ENCODE results near the gene ATP2A3.

ATP2A3 gene

DNA sequence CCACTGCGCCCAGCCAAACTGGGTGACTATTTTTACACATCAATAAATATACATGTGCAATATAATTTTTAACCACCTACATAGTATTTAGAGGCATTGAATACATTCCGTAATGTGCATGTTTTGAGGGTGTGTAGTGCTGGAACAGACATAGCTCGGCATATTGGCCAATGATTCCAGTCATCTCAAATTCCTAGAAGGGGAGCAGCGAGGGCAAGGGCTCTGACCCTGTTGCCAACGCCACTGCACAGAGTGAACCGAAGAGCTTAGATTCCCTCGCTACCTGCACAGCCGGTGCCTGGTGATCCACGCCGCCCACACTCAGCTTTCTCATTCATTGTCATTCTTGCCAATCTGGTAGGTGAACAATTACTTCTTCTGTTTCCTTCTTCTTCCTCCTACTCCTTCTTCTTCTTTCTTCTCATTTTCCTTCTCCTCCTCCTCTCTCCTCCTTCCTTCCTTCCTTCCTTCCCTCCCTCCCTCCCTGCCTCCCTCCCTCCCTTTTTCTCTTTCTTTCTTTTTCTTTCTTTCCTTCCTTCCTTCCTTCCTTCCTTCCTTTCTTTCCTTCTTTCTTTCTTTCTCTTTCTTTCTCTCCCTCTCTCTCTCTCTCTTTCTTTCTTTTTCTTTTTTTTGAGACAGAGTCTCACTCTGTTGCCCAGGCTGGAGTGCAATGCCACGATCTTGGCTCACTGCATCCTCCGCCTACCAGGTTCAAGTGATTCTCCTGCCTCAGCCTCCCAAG, 26.3 kb upstream of the ATP2A3 start:
- peak; percentile 33 for DNase-seq

DNA sequence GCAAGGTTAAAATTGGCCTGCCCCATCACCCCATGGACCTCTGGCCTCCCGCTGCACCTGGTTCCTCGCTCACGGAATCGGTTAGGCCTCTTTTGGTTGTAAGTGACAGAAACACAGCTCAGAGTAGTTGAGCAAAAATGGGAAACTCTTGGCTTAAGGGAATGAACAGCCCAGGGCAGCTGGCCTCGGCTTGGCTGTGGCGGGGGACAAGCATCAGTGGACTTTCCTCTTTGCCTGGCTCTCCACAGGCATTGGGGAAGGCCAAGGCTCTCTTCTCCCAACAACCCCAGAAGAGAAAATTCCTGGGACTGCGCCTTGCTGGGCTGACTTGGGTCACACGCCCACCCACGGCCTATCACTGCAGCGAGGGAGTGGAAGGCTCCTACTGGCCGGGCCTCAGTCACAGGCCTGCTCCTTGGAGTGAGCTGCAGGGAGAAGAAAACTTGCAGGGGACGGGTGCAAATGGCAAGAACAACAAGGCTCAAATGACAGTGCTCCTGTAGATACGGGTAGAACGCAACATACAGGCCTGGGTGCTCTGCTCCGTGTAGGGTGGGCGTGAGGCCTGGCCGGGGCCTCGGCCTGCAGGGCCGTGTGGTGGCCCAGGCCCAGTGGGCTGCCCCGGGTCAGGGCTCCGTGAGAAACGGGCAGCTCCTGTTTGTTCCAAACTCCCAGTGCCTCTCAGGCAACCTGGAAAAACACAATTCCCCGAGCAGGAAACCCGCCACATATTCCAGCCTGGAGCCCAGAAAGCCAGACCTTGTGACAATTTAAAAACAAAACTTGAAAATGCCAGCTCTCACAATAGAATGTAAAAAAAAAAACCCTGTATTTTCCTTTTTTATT, 25.0 kb upstream of the ATP2A3 start:
- DNase-seq: no peak

DNA sequence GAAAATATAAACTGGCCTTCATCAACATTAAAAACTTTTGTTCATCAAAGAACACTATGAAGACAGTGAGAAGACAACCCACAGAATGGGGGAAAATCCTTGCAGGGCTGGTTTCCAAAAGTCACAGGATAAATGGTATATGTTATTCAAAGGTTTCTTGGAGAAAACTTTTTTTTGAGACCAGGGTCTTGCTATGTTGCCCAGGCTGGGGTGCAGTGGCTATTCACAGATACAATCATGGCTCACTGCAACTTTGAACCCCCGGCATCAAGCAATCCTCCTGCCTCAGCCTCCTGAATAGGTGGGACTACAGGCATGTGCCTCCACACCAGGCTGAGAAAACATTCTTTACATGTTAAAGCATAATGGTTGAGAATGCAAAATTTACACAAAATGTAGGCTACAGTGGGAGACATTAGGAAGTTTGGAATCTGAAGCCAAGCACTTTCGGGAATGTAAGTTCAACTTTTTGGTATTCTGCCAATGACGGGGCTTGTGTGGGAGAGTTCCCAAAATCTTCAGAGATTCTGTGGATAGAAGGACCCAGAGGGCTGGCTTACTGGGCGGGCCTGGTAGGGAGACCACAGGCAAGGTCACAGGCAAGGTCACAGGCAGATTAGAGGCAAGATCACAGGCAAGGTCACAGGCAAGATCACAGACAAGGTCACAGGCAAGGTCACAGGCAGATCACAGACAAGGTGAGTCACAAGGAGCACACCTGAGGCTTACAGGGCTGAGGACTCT, 24.2 kb upstream of the ATP2A3 start:
- DNase-seq: no peak

GRCh38 chr17:3986939-3987335, 22.7 kb upstream of the ATP2A3 start:
- DNase-seq: no peak

- DNase-seq: no peak
Observed at GRCh38 chr17:3986270-3986938, 22.2 kb upstream of the ATP2A3 start.

DNA sequence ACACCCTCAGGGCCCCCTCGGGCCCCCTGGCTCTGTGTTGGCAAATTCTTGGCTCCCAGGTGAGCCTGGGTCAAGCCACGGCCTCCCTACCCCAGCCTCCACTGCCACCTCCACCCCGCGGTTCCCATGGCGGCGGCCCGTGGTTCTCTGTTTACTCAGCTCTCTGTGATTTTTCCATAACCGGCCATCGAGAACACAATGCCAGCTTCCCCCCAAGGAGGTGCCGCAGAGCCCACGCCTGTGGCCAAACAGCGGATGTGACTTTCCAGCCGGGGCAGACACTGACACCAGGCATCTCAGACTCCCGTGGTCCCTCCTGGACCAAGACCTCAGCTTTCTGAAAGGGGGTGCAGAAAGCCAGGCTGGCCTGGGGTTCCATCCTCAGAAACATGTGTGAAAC, 21.6 kb upstream of the ATP2A3 start:
- no peak for DNase-seq

GRCh38 chr17:3983606-3984484, 19.6 kb upstream of the ATP2A3 start:
- peak; percentile 52 for DNase-seq

- DNase-seq: no peak
Observed at GRCh38 chr17:3982541-3983017, 18.3 kb upstream of the ATP2A3 start.

DNA sequence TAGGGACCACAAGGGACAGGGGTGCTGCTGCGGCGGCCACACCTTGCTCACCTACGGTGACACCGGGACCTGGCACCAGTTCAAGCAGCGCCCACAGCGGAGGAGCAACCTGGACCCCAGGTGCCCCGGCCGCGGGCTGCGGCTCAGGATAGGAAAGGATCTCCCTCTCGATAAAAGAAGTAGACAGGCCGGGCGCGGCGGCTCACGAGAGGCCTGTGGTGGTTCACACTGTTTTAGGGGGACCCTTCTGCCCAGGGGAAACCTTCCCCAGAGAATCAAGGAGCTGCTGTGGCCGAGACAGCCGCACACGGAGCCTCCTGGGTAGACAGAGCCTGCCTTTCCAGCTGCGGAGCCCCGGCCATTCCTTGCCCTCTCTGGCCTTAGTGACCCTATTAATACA, 17.9 kb upstream of the ATP2A3 start:
- no peak for DNase-seq

DNA sequence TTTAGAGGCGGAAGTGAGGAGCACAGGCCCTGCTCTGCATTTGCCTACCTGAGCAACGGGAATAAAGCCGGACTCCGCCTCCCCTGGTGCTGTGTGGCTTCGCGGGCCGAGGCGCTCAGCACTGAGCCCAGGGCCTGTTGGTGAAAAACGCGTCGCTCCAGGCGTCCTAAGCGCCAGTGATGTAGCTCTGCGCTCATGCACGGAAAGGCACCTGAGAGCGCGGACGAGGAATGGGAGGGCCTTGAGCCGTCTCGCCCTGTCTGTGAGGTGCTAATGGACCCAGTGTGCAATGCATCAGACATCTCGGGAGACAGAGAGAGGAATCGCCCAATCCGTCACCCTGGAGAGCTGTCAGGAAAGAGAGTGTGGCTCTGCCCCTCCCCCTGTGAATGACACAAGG, 17.2 kb upstream of the ATP2A3 start:
- DNase-seq: no peak

DNA sequence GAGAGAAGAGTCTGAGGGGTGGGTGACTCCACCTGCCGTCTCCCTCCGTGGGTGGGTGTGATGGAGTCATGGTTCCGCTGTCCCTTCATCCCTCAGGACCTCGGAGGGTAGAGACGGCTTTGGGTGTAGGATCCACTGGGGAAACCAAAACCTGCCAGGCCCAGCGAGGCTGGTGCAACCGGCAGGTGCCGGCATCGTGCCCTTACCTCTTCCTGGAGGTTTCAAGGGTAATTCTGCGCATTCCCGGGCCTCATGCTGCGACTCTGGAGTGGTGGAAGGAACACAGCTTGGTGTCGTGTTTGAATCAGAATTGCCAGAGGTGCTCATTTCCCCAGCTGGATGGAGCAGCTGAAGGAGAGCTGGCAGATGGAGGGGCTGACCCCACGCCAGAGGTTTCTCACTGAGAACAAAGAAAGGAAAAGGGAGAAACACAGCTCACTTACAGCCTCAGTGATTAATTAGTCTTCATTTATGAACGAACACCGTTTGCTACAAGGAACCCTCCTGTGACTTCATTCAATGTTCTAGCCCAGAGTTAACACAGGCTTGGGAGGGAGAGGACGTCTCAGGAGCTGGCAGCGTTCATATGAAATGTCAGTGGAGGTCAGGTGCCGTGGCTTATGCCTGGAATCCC, 16.3 kb upstream of the ATP2A3 start:
- DNase-seq: no peak

- DNase-seq: no peak
Observed at GRCh38 chr17:3979290-3979611, 15.0 kb upstream of the ATP2A3 start.

DNA sequence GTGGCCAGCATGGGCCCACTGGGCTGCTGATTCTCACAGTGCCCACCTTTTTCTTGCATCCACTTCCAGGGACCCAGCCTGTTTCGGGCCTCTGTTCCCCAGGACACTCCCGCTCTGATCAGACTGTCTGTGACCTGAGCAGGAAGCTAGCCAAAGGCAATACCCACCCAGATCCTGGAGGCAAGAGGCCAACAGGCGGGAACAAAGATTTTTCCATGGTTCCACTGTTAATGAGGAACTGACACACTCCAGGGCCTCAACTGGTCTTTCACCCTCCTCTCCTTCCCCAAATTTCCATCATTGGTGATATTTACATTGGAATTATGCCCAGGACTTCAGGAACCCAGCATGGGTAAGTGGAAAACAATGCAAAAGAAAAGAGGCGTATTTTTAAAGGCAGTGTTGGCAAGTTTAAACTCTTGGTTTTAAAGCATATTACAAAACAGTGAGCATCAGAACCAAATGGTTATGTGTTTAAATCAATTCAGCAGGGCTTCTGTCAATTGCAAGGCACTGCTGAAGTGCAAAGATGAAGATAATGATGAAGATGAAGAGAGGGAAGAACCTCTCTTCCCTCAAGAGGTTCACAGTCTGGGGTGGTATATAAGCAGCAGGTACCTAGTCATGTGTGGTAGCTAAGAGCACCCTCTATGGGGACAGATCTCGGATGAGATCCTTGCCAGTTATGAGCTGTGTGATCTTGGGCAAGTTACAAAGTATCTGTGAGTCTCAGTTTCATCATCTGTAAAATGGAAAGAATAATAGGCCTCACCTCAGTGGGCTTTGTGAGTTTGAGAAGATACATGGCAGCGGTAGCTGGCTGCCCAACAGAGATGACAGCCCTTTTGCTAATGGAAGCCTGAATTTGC, 14.4 kb upstream of the ATP2A3 start:
- no peak for DNase-seq

DNA sequence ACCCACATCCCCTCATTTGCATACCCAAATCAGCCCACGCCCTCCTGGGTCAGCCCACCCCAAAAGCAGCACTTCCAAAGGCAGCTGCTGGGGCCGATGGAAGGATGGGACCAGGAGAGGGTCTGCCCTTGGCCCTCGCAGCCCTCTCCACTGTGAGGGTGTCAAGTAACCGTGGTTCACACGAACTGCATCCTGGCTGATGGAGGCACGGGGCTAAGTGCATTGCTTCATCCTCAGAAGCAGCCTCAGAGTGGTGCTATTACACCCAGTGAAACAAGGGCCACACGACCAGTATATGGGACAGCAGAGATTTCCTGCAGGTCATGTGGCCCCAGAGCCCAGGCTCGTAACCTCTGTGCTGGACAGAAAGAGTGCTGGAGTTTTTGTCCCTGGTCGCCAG, 13.2 kb upstream of the ATP2A3 start:
- no peak for DNase-seq

DNA sequence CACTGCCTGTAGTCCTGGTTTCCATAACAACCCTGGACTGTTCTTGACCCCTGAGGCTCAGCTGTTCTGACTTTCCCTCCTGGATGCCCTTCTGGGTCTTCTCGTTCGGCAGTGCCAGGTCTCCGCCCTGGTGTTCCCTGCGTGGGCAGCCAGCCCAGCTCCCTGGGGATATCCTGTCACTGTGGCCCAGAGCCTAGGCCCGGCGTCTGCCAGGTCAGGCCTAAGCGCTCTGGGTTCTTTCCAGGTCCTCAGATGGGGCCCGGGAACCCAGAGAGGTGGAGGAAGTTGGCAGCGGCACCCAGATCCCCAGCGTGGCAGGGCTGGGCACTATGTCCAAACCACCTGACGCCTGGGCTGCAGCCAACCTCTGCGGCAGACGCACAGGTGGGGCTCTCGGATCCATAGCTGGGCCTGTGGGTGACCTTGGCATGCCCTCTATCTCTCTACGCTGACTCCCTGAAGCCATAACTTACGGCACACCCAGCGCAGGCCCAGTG, 12.5 kb upstream of the ATP2A3 start:
- DNase-seq: no peak

GRCh38 chr17:3974980-3975379, 10.7 kb upstream of the ATP2A3 start:
- no peak for DNase-seq

DNA sequence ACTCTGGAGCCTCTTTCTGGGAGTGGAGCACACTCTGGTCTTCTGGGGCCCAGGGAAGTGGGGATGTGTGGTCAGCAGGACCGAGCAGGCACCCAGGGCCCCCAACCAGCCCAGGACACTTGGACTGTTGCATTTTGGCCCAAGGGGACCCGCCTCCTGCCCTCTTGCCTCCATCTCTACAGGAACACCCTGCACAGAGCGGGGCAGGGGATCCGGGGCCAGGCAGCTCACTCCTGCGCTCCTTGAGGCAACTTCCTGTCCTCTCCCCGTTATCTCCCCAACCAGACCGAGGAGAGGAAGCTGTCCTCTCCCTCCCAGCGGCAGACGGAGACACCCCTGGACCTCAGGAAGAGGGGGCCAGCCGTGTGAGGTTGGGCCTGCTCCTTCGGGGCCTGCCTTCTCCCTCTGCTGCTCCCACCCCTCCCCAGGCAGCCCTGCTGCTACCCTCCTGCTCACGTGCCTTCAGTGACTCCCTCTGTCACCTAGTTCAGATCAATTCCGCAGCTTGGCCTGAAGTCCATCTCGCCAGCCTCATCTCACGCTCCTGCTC, 10.0 kb upstream of the ATP2A3 start:
- no peak for DNase-seq

- no peak for DNase-seq
Observed at GRCh38 chr17:3973495-3974137, 9.4 kb upstream of the ATP2A3 start.

GRCh38 chr17:3972931-3973330, 8.7 kb upstream of the ATP2A3 start:
- DNase-seq: no peak

Data from HCEC 1CT (cell line).